HG03565 (cell line): ENCODE data around the gene ITGA3.

Experiments
- ATAC-seq: cut with Tn5 transposase; IDR thresholded peaks from one replicate; pipeline ENCODE4 v1.9.1; 2021; ENCODE audit warnings: mild to moderate bottlenecking, moderate library complexity; ENCODE audit not compliant: unreplicated experiment

ITGA3 gene

DNA sequence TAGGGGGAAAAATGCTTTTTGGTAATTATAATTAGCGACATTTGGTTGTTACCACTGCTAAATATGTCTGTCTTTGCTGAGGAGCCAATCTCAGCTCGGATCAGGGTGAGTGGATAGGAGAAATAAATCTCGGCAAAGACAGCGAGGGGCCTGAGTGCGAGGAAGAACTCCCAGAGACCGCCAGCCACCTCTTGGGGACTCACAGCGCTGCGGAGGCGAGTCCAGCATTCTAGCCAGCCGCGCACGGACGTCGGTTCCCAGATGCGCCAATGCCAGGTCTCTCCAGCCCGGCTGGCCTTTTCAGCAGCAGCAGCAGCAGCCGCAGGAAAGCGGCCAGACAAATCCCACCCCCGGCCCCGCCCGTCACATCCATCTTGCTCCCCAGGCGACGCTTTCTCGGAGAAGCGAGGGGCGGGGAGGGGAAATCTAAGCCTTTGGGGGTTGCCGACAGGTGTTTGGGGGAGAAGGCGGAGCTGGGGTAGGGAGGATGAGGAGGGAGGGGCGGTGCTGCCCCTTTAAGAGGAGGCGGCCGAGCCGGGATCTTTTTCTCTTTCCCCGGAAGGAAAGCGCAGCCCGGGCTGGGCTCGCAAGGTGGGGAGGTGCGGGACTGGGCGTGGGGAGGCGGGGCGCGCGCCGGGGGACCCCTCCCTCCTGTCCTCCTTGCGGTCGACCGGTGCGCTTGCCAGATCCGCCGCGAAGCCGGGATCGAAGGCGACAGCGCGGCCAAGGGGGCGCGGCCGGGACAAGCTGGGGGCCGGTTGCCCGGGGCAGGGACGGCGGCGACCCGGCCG is at the start of gene ITGA3:
TSS of gene ITGA3 (plus strand) at position 685 of the 791 bp plus-strand sequence. CDS start 330 bp downstream, outside the sequence.
- peak; percentile 27 for ATAC-seq

DNA sequence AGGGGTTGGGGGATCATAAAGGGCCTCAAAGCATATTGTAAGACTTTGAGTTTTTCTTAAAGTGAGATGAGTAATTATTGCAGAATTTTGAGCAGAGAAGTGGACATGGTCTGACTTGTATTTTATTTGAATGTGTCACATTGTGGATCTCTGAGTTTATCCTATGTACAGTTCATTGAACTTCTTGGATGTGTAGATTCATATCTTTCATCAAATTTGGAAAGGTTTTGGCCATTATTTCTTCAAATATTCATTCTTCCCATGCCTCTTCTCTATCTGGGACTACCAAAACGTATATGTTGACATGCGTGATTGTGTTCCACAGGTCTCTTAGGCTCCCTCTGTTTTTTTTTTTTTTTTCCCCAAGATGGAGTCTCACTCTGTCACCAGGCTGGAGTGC is 46.6 kb upstream of the ITGA3 start:
- ATAC-seq: no peak

DNA sequence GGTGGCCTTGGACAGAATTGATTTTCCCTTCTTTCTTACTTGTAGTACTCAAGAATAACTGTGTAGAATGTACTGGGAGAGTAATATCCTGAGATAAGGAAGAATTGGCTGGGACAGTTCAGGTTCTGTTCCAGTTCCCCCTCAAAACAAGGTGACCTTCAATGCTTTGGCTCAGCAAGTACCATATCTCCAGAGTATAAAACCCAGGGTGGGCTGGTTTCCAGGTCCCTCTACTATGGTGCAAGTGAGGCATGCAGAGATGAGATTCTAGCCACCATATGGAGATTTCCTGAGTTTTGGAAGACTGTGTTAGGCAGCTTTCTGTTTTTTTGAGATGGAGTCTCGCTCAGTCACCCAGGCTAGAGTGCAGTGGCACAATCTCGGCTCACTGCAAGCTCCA is 42.8 kb upstream of the ITGA3 start:
- ATAC-seq: no peak

DNA sequence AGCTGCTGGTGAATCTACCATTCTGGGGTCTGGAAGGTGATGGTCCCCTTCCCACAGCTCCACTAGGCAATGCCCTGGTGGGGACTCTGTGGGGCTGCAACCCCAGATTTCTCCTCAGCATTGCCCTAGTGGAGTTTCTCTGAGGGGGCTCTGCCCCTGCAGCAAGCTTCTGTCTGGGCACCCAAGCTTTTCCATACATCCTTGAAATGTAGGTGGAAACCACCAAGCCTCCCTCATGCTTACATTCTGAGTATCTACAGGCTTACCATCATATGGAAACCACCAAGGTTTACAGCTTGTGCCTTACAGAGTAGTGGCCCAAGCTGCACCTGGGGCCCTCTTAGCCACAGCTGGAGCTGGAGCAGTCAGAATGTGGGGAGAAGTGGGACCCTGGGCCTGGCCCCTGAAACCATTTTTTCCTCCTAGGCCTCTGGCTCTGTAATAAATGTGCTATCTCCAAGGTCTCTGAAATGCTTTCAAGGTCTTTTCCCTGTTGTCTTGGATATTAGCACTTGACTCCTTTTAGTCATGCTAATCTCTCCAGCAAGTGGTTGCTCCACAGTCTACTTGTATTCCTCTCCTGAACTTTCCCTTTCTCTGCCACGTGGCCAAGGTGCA is 41.3 kb upstream of the ITGA3 start:
- no peak for ATAC-seq

DNA sequence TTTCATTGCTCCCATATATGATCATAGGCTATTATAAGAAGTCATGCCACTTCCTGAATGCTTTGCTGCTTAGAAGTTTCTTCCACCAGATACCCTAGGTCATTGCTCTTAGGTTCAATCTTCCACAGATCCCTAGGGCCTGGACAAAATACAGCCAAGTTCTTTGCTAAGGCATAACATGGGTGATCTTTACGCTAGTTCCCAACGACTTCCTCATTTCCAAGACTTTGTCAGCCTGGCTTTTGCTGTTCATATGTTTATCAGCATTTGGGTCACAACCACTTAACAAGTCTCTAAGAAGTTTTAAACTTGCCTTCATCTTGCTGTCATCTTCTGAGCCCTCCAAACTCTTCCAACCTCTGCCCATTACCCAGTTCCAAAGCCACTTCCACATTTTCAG is 40.8 kb upstream of the ITGA3 start:
- no peak for ATAC-seq

DNA sequence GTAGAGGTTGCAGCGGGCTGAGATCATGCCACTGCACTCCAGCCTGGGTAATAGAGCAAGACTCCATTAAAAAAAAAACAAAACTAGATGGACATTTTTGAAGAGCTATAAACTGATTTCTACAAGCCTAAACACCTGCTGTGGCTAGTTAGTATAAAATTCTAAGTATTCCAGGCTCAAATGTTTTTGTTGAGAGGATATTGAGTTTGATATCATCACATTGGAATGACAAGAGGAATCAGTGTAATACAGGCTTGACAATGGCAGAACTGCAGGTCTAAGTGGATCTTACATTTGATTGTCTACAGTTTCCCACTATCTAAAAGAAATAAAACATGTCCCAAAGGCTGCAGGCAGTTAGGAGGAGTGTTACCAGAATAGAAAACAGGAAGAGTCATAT is 37.0 kb upstream of the ITGA3 start:
- ATAC-seq: no peak

DNA sequence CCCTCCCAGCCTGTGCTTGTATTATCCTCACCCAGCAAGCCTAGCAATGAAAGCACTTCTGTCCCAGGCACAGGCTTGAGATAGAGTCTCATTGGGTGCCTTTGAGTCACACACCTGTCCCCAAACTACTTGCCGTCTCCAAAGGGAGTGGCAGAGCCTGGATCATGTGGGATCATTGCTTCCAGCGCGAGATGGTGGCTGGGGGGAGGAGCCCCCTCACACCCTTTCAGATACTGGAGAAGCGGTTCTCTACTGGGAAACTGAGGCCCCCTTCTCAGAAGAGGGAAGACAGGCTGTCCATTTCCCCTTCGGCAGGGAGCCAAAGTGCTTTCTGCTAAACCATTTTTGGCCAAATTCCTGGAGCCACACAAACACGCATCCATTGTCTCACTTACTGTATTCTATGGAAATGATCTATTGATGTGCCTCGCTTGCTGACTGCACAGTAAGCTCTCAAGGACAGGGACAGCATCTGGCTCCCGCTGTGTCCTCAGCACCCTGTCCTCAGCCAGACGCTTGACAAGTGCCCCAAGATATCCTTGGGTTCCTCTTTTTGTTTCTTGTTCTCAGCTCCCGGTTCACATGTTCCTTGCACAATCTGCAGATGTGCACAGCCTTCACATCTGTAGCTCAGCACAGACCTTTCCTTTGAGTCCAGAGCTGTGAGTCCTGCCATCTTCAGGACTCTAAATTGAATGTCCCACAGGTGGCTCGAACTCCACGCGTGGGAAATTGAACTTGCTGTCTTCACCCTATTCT is 34.9 kb upstream of the ITGA3 start:
- ATAC-seq: no peak

DNA sequence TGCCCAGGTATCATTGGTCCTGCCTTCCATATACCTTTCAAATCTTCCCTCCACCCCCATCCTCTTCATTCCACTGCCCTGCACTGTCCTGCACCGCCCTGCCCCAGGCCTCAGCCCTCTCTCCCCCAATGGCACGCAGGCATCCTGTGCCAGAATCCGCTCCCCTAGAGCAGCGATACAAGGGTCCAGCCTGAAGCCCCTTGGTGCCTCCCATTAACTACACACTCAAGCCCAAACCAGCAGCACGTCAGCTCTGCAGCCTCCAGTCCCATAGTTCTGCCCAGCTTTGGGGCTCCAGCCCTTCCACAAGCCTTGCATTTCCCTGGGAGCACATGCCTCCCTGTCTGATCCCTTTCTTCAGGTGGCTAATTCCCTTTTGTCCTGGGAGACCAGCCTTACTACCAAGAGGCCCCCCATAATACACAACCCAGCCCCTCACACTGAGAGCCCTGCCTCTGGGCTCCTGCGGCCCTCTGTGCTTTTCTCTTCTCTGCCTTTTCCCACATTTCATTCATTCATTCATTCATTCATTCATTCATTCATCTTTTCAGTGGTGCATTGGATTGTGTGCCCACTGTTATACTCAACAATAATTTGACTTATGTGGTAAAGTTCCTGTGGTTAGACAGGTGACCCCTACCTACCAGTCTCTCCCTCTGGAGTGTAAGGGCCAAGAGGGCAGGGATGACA is 34.1 kb upstream of the ITGA3 start:
- ATAC-seq: no peak

DNA sequence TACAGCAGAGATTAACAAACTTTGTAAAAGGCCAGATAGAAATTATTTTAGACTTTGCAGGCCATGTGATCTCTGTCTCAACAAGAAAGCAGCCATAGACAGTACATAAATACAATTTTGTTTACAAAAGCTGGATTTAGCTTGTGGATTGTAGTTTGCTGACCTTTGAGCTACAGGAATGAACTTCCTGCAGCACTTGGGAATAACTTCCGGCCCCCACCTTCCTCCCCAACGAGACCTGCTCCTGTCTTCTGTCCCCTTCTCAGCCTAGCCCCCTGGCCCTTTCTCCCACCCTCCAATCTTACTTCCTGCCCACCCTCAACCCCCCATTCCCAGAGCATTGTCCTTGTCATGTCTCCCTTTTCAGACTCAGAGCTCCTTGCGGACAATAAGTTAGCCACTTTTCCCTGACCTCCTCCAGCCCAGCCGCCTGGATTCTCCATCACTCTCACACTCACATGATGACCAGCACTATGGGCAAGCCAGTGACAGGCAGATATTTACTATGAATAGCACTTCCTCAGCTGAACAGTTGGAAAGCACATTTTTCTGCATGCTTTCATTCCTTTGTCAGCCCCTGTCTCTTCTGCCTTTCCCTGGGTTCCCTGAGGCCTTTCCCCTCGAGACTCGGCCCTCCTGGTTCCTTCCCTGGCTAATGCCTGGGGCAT is 33.3 kb upstream of the ITGA3 start:
- no peak for ATAC-seq

DNA sequence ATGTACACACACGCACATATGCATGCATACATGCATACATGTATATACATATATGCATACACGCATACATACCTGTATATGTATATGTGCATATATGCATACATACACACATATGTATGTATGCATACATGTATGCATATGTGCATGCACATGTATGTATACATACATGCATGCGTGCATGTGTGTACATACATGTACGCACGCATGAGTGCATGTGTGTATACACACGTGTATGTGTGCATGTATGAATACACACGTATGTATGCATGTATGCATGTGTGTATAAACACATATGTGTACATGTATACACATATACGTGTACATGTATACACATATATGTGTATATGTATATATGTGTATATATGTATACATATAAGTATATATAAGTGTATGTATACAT is 32.4 kb upstream of the ITGA3 start:
- ATAC-seq: no peak

DNA sequence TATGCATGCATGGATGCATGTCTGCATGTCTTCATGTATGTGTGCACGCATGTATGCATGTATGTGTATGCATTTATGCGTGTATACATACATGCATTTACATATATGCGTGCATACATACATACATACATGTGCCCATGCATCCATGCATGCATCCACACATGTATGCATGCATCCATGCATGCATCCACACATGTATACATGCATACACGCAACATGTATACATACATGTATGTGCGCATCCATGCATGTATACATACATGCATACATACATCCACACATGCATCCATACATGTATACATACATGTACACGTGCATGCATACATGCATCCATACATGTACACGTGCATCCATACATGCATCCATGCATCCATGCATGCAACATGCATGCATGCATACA is 31.1 kb upstream of the ITGA3 start:
- no peak for ATAC-seq

DNA sequence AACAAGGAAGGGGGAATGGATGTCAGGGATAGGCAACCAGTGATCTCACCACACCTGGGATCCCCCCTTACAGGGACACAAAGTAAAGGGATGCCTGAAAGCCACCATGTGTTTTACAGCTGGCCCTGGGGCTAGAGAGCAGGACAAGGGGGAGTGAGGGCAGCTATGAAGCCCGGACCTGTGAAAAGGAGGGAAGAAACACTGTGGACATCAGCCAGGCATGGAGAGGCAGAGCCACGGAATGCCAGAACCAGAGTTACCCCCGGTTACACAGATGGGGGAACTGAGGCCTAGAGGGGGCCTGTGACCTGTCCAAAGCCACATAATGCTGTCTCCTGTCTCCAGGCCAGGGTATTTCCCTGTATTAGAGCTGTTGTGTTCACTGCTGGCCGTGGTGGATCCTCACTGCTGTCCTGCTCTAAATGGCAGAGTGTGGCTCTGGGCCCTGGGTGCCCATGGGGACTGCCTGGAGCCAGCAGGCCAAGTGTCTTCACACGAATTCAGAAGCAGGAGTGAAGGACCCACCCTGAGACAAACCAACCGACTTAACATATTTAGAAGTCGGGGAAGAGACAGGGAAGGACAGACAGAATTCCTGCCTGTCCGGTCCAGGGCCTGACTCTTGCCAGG is 29.7 kb upstream of the ITGA3 start:
- ATAC-seq: no peak

DNA sequence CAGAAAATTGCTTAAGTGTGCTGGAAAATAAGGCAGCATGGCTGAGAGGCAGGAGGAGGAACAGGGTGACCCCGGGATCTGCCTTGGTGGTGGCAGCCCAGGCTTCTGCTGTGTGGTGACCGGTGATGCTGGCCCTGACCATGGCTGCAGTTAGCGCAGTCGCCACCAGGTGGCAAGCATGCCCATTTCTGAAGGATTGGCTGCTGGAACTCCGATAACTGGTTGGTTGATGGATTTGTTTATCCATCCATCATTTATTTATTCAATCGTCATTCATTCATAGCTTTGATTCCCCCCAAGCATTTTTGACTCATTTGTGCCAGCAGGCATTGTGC is 29.1 kb upstream of the ITGA3 start:
- no peak for ATAC-seq

DNA sequence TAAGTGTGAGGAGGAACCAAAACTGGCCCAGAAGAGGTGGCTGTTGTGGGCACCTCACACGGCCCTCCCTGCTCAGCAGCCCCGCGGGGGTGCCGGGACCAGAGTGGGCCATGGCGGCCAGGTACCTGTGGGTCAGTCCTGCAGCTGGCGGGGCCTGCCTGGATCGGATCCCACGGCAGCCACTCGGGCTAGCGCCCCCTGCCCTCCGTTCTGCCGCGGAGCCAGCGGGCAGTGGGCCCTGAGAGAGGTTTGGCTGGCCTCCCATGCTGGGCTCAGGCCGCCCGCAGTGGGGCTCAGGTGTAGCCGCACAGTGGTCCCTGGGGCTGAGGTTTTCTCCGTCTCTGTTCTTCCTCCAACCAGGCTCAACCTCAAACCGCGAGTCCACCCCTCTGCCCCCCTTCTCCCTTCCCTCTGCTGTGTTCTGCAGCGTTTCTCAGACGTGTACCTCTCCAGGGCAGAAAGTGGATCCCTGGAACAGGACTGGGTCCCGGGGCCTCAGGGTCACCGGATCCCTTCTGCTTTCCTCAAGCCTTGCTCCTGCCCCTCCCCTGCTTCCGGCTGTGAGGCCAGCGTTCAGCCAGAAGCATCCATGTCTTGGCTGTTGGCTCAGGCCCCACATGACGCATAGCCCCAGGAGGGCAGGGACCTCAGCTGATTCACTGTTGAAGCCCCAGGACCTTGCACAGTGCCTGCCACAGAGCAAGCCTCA is 28.6 kb upstream of the ITGA3 start:
- no peak for ATAC-seq

DNA sequence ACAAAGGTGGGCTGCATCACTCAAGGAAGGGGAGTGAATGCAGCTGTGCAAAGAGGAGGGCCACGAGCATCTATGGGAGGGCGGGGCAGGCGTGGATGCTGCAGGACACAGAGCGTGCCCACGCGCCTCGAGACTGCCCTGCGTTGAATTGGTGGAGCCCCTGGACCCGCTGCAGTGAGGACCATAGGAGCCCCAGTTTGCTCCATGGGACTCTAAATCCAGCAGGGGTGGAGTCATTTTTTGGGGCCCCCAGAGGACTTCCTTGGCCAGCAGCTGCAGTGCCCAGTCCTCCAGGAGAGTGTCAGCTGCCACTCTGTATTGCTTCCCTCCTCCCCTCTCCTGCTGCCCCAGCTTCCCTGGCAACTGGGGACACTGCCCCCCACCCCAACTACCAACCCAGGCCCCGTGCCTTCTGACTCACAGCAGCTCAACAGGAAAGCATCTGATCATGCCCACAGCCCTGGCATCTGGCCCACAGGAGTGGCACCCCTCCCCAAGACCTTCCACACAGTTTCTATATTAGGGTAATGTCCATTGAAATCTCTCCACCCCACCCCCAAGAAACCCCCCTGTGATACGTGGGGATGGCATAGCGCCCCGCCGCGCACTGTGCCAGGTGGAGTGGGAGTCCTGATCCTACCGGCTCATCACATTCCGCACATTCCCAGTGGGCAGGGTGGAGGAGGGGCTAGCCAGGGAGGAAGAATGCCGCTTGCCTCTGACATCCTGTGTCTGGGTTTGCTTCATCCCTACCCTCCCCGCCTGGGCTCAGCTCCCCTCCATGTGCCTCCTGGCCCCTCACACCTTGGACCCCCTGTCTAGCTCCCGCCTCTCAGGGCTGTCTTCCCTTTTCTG is 27.8 kb upstream of the ITGA3 start:
- ATAC-seq: no peak

DNA sequence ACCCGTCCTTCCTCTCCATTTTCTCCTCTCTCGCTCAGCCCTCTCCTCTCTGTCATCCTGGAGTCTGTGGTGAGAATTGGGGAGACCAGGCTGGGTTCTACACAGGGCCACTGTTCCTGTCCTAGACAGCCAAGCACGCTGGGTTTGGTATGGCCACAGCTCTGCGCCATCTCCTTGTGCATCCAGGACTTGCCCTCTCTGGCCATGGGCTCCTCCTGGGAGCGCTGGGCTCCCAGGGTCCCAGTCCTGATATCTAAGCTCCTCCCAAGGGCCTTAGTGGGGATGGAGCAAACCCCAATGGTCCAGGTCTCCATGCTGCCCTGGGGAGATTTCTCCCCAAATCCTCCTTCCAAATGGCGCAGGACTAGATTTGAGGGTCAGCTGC is 27.2 kb upstream of the ITGA3 start:
- no peak for ATAC-seq

DNA sequence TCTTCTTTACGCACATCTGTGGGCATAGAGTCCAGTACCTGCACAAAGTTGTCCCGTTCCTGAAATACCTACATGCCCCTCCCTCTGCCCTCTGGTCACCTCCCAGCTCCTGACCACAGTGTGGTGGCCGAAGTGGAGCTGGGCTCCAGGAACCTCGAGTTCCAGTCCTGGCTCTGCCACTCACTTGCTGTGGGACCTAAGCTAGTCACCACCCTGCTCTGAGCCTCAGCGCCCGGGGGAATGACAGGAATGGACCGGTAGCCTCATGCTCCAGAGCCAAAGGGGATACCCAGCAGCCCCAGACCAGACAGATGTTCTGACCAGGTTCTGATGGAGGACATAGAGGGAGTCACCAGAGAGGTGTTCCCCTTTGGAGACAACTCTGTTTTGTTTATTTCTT is 26.7 kb upstream of the ITGA3 start:
- ATAC-seq: no peak

DNA sequence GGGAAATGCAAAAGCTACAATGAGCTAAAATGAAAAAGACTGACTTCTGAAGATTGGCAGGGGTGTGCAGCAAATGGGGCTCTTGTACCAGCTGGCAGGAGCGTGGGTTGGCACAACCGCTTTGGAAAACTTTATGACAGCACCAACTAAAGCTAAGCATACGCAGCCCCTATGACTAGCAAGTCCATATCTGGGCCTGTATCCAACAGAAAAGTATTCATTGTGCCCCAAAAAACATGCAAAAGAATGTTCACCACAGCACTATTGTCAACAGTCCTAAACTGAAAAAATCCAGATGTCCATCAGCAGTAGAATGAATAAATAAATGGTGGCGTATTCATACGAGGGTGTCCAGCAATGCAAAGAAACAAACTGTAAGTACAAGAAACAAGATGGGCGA is 22.6 kb upstream of the ITGA3 start:
- ATAC-seq: no peak
